HUES64 (cell line): ENCODE results near the gene EXOC5. TPM values are rescaled to one million over a fixed set of nuclear protein-coding genes. Genes with fewer than 3 reads are reported as not detected.
A peak's percentile ranks its signal among the peaks of the same experiment; 100 is the strongest.

Experiments used
- H3K27ac ChIP-seq: 2 replicates; pipeline ENCODE4 v1.7.0; 2013; ENCODE audit warnings: low read depth, low read length, inconsistent platforms
- H3K27me3 ChIP-seq: 2 replicates; pipeline ENCODE4 v1.6.1; 2013; ENCODE audit warnings: mild to moderate bottlenecking, low read length; ENCODE audit not compliant: insufficient read depth
- H3K36me3 ChIP-seq: 2 replicates; pipeline ENCODE4 v1.6.1; 2013; ENCODE audit warnings: mild to moderate bottlenecking, low read length; ENCODE audit not compliant: insufficient read depth
- H3K4me1 ChIP-seq: 2 replicates; pipeline ENCODE4 v1.6.1; 2013; ENCODE audit warnings: mild to moderate bottlenecking, low read length, moderate library complexity; ENCODE audit not compliant: insufficient read depth
- H3K4me3 ChIP-seq: 2 replicates; pipeline ENCODE4 v1.5.1; 2013; ENCODE audit warnings: mild to moderate bottlenecking, low read length, moderate library complexity
- H3K9ac ChIP-seq: 2 replicates; pipeline ENCODE4 v1.6.1; 2013; ENCODE audit warnings: mild to moderate bottlenecking, low read depth, low read length
- H3K9me3 ChIP-seq: 2 replicates; pipeline ENCODE4 v1.6.1; 2013; ENCODE audit warnings: low read depth, low read length; ENCODE audit not compliant: insufficient read depth
- WGBS: fragments of 150-250, 120-280 bp; methylation state at CpG from one replicate; pipeline ENCODE4 v1.1.7; 2013; ENCODE audit warnings: missing lambda C conversion rate; 5-methylcytosine and 5-hydroxymethylcytosine counted together
- polyA plus RNA-seq, 2 experiments: library from polyadenylated mRNA; stranded (reverse); fragments of 50-300 nt; gene quantifications; one replicate each; pipeline ENCODE4 v1.2.3, GENCODE V29; 2013

Gene EXOC5, protein sequence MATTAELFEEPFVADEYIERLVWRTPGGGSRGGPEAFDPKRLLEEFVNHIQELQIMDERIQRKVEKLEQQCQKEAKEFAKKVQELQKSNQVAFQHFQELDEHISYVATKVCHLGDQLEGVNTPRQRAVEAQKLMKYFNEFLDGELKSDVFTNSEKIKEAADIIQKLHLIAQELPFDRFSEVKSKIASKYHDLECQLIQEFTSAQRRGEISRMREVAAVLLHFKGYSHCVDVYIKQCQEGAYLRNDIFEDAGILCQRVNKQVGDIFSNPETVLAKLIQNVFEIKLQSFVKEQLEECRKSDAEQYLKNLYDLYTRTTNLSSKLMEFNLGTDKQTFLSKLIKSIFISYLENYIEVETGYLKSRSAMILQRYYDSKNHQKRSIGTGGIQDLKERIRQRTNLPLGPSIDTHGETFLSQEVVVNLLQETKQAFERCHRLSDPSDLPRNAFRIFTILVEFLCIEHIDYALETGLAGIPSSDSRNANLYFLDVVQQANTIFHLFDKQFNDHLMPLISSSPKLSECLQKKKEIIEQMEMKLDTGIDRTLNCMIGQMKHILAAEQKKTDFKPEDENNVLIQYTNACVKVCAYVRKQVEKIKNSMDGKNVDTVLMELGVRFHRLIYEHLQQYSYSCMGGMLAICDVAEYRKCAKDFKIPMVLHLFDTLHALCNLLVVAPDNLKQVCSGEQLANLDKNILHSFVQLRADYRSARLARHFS
- 64.3 TPM for polyA plus RNA-seq (2013, experiment 1 of 2)
- polyA plus RNA-seq (2013, experiment 2 of 2) = 69.8 TPM

DNA sequence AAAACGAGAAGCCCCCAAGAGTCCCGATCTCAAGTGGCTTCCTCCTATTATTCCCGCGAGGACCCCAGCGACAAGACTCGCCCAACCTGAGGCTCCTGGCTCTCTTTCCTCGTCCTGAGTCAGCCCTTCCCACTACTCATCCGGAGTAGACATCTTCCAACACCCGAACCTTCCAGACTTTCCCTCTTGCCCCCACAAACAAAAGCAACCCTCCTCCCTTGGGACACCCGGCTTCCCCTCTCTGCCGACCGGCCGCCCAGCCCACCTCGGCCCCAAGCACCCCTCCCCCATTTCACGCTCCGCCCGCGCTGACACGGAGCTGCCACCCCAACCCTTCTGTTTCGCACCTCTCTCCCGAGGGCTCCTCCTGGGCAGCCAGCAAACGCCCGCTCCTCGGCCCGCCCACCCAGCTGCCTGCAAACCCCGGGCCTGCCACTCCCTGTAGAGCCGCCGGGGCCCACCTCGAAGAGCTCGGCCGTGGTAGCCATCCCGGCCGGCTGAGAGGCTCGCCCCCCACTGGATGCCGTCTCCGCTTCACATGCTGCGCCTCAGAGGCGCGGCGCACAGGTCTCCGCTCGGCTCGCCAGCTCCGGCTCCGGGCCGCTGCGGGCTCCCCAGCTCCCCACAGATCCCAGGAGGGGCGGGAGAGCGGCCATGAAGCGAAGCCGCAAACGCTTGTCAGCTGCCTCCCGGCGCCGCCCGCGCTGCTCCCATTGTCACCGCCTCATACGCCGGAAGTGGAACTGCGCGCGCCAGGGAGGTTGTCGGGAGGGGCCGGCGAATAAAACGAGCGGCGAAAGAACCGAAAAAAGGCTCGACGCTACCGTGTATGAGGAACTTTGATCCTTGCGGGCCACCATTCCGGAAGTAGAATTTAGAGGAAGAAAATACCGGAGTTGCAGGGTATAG lies at the start of gene EXOC5, which contains the start of gene AP5M1:
EXOC5 (minus strand) TSS at position 745 of the 909 bp plus-strand sequence; CDS start at position 488, 257 bp downstream.
AP5M1 (plus strand) TSS at position 811 of the 909 bp plus-strand sequence. CDS start 344 bp downstream, outside the sequence.
- H3K4me1 ChIP-seq = peaks cover 29% of the 10 kb centered on the region
- peaks cover 8% of the 10 kb centered on the region for H3K36me3 ChIP-seq
- H3K4me3 ChIP-seq = peak within 1 kb of the TSS; percentile 92
- H3K9me3 ChIP-seq = no peaks in the 10 kb centered on the region
- H3K27me3 ChIP-seq = no peaks in the 10 kb centered on the region
- H3K27ac ChIP-seq = peak within 1 kb of the TSS; percentile 88
- H3K9ac ChIP-seq = peak within 1 kb of the TSS; percentile 90
- under 1% methylated on average over 76 of the region's 76 CpGs for WGBS

- Histone ChIP-seq H3K9ac (no peak overlapping the region), H3K27me3 (no peaks in the 10 kb centered on the region), H3K4me3 (no peak overlapping the region), H3K36me3 (no peaks in the 10 kb centered on the region), H3K4me1 (no peaks in the 10 kb centered on the region), H3K27ac (no peak overlapping the region), H3K9me3 (no peaks in the 10 kb centered on the region)
- 0% methylated on average over 2 of the region's 3 CpGs for WGBS
Observed at GRCh38 chr14:57317248-57317833, 48.6 kb upstream of the EXOC5 start.

DNA sequence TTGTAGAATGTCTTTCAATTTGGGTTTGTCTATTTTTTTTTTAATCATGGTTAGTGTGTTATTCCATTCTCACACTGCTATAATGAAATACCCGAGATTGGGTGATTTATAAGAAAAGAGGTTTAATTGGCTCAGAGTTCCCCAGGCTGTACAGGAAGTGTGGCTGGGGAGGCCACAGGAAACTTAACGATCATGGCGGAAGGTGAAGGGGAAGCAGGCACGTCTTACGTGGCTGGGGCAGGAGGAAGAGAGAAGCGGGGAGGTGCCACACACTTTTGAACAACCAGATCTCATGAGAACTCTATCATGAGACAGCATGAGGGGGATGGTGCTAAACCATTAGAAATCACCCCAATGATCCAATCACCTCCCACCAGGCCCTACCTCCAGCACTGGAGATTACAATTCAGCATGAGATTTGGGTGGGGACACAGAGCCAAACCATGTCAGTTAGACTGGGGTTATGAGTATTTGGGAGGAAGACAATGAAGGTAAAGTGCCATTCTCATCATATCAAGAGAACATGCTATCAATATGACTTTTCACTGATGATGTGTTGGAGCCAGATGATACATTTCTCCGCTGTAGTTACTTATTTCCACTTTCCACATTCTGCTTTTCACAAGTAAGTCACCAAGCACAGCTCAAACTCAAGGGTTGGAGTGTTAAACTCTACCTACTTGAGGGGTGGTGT lies 45.8 kb upstream of the EXOC5 start:
- no peaks in the 10 kb centered on the region for H3K9me3 ChIP-seq
- 95% methylated on average over 6 of the region's 7 CpGs for WGBS
- no peak overlapping the region for H3K9ac ChIP-seq
- H3K4me1 ChIP-seq = no peaks in the 10 kb centered on the region
- H3K27me3 ChIP-seq = no peaks in the 10 kb centered on the region
- no peak overlapping the region for H3K27ac ChIP-seq
- no peak overlapping the region for H3K4me3 ChIP-seq
- H3K36me3 ChIP-seq = no peaks in the 10 kb centered on the region

- peaks cover 11% of the 10 kb centered on the region; the same call in 1 of the 2 replicates for H3K4me1 ChIP-seq
- H3K9ac ChIP-seq = no peak overlapping the region
- no peaks in the 10 kb centered on the region for H3K27me3 ChIP-seq
- no peak overlapping the region for H3K27ac ChIP-seq
- H3K4me3 ChIP-seq = no peak overlapping the region
- H3K36me3 ChIP-seq = no peaks in the 10 kb centered on the region
- WGBS = 95% methylated on average over 5 of the region's 5 CpGs
- H3K9me3 ChIP-seq = no peaks in the 10 kb centered on the region
Observed at GRCh38 chr14:57302883-57303282, 34.2 kb upstream of the EXOC5 start.

DNA sequence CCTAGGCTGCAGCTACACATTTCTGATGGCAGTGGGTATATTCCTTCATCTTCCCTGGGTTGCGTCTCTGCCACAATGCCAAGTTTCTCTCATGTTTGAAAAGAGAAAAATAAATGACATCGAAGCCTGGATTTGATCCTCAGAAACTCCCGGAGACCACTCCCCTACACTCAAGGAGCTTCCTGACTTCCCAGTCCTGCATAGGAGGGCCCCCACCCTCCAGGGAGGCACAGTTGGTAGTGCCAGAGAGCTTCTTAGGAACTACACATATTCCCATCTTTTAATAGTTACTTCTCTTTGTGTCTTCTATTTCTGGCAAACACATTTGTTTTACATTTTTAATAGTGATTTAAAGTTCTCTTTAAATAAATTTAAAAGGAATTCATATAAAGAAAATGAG lies 30.8 kb upstream of the EXOC5 start:
- no peaks in the 10 kb centered on the region for H3K9me3 ChIP-seq
- H3K27ac ChIP-seq = no peak overlapping the region
- WGBS = 95% methylated on average over 3 of the region's 3 CpGs
- H3K4me3 ChIP-seq = no peak overlapping the region
- no peak overlapping the region for H3K9ac ChIP-seq
- no peaks in the 10 kb centered on the region for H3K27me3 ChIP-seq
- H3K36me3 ChIP-seq = no peaks in the 10 kb centered on the region
- peaks cover 12% of the 10 kb centered on the region; the same call in 1 of the 2 replicates for H3K4me1 ChIP-seq

DNA sequence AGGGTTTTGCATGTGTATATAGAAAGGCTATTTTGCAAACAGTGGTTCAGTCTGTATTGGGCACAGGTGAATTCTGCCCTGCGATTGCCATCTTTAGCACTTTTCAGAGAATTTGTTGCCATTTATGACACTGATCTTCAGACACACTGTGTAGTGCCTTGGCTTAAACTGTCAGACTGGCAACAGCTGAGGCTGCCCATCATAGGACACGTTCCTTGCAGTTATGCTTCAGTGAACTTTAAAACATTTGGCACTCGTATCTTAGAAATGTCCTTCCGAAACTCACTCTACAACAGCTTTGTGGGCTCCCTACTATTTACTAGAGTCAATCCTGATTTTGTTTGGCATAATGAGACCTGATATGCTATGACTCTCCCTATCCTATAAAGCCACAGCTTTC lies 29.1 kb upstream of the EXOC5 start:
- WGBS = 92% methylated on average over 4 of the region's 4 CpGs
- no peaks in the 10 kb centered on the region for H3K36me3 ChIP-seq
- no peaks in the 10 kb centered on the region for H3K27me3 ChIP-seq
- no peak overlapping the region for H3K4me3 ChIP-seq
- H3K9ac ChIP-seq = no peak overlapping the region
- H3K4me1 ChIP-seq = peaks cover 23% of the 10 kb centered on the region; the same call in 1 of the 2 replicates
- no peak overlapping the region for H3K27ac ChIP-seq
- no peaks in the 10 kb centered on the region for H3K9me3 ChIP-seq

DNA sequence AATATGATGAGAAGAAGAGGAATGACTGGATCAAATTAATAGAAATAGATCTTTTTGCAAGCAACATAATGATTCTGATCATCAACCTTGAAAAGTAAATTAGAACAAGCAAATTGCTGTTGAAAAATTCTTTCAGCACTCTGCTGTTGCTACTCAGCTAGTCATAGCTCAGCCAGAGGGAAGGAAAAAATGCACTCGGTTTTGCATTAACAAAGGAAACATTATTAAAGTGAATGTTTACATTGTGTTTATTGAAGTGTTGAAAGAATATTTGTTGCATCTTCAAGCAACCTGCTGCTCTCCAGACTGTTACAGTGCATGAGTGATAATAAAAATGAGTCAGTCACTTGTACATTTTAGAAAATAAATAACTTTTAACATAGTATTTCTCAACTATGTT lies 26.5 kb upstream of the EXOC5 start:
- Histone ChIP-seq H3K4me3 (no peak overlapping the region), H3K9ac (no peak overlapping the region), H3K4me1 (peaks cover 45% of the 10 kb centered on the region; the same call in 1 of the 2 replicates), H3K36me3 (peaks cover 4% of the 10 kb centered on the region; the same call in 1 of the 2 replicates), H3K27me3 (no peaks in the 10 kb centered on the region), H3K9me3 (no peaks in the 10 kb centered on the region), H3K27ac (no peak overlapping the region)
- WGBS = 57% methylated on average over 1 of the region's 1 CpG

DNA sequence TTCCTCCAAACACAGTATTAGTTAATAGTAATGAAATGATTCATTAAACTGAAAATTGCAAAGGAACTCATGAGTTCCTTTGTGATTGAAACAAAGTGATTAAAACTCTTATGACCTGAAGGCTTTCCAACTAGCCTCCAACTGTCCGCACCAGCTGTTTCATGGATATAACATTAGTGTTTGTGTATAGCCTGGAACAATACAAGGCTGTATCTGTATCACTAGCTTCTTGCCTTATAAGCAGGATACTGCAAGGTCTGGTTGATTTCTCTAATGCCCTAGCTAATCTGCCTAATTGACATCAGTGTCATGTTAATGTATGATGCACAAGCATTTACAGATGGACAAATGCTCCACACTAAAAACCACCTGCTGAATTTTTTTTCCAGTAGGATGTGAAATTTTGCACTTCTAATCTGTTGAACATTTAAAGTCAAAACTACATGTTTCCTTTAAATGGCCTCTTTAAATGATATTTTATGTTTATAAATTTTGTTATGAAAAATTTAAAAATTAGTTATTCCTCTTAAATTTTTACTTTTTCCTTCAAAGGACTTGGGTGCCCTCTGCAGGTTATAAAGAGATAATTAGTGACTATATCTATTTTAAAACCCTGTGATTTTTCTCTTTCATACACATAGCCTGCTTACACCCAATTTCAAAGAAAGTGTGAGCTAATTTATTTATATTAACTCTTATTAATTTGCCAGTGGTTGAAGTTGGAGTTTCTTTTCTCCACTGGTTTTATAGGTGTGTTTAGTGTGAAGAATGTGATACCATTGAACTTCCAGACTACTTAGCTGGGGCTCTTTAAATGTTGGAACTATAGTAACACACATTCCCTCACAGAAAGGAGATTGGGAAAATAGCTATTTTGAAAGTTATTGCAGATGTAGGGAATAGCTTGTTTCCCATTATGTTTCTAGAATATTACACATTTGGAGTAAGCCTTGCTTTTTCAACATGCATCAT lies 25.4 kb upstream of the EXOC5 start:
- 100% methylated on average over 1 of the region's 1 CpG for WGBS

More for the DNA sequence above, 25.4 kb upstream of the EXOC5 start:
- peaks cover 51% of the 10 kb centered on the region; the same call in 1 of the 2 replicates for H3K4me1 ChIP-seq
- no peaks in the 10 kb centered on the region for H3K9me3 ChIP-seq
- H3K9ac ChIP-seq = no peak overlapping the region
- H3K27ac ChIP-seq = no peak overlapping the region
- no peaks in the 10 kb centered on the region for H3K27me3 ChIP-seq
- peaks cover 15% of the 10 kb centered on the region for H3K36me3 ChIP-seq
- H3K4me3 ChIP-seq = no peak overlapping the region
